GM12892 (cell line): ENCODE results near the gene SULT1C2.

ENCODE experiments used
- POLR2A ChIP-seq: IDR thresholded peaks from 2 replicates; pipeline ENCODE4 v1.6.1; 2011; ENCODE audit warnings: low read depth, low read length, control low read depth
- POLR2AphosphoS5 ChIP-seq: IDR thresholded peaks from 2 replicates; pipeline ENCODE4 v1.6.1; 2011; ENCODE audit warnings: low read depth, low read length, control low read depth
- TAF1 ChIP-seq: IDR thresholded peaks from 2 replicates; pipeline ENCODE4 v1.6.1; 2011; ENCODE audit warnings: low read depth, mild to moderate bottlenecking, control low read depth, low read length, borderline replicate concordance

DNA sequence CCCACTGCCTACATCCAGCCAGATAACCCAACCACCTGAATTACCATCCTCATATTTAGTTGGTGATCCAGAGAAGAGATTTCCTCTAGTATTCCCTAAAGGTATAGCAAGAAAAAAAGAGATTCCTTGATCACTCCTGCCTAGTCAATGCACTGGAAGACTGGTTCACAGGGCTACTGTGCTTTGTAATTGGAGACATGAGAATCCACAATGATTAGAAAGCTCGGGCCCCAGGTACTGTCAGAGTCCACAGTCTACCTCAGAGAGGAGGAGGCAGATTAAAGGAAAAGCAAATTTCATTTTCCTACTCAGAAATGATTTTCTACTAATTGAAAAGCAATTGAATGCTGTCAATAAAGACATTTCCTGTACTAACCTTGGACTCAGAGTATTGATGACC is 26.7 kb upstream of the SULT1C2 start:
- TF ChIP-seq POLR2AphosphoS5 (no peak), POLR2A (no peak), TAF1 (no peak)
